Ascending aorta (tissue), 2 donors: Measurements from ENCODE around the gene RAD23B. TPM values are rescaled to one million over a fixed set of nuclear protein-coding genes. Genes with fewer than 3 reads are reported as not detected.

Source experiments
- DNase-seq, 2 donors: peaks; one replicate each; pipeline ENCODE4 v3.0.0-alpha.2; 2019; ENCODE audit warnings: low spot score in 2 of 2
- H3K27ac ChIP-seq, 2 donors: fragments of 200-600 bp; sonication (generic); one replicate each; pipeline ENCODE4 v1.5.1; 2016 to 2017; ENCODE audit warnings: mild to moderate bottlenecking in 1 of 2
- H3K27me3 ChIP-seq: fragments of 200-600 bp; sonication (generic); one replicate; pipeline ENCODE4 v1.5.1; 2017
- H3K36me3 ChIP-seq, 2 donors: fragments of 200-600 bp; sonication (generic); one replicate each; pipeline ENCODE4 v1.5.1; 2016
- H3K4me1 ChIP-seq, 2 donors: fragments of 200-600 bp; sonication (generic); one replicate each; pipeline ENCODE4 v1.5.1; 2016 to 2017; ENCODE audit warnings: mild to moderate bottlenecking in 1 of 2
- H3K4me3 ChIP-seq, 2 donors: fragments of 200-600 bp; sonication (generic); one replicate each; pipeline ENCODE4 v1.5.1; 2016 to 2017; ENCODE audit warnings: mild to moderate bottlenecking in 1 of 2
- H3K9me3 ChIP-seq, 2 donors: fragments of 200-600 bp; sonication (generic); one replicate each; pipeline ENCODE4 v1.5.1; 2016
- intact Hi-C: fragments of 100-400 bp; cut with DNase I; formaldehyde crosslinking; loops from one replicate; pipeline ENCODE4 v1.15.1; 2023
- total RNA-seq: library from RNA; depleted of rRNA; stranded (reverse); fragments of >200 nt; gene quantifications from one replicate; pipeline ENCODE4 v1.1.0, GENCODE V29; 2016
- TF ChIP-seq, protein P1 (sequence below), 3 experiments: fragments of 200-600 bp in 2 of 3; fragments of 450-650 bp in 1 of 3; sonication (generic) in 2 of 3; IDR thresholded peaks; one replicate each; pipeline ENCODE4 v1.5.1; 2016 to 2019; ENCODE audit warnings: antibody characterized with exemption in 3 of 3, mild to moderate bottlenecking in 1 of 3, moderate library complexity in 1 of 3

RAD23B gene
- total RNA-seq, 1 donor from 2014 or later, result 57.7 TPM

DNA sequence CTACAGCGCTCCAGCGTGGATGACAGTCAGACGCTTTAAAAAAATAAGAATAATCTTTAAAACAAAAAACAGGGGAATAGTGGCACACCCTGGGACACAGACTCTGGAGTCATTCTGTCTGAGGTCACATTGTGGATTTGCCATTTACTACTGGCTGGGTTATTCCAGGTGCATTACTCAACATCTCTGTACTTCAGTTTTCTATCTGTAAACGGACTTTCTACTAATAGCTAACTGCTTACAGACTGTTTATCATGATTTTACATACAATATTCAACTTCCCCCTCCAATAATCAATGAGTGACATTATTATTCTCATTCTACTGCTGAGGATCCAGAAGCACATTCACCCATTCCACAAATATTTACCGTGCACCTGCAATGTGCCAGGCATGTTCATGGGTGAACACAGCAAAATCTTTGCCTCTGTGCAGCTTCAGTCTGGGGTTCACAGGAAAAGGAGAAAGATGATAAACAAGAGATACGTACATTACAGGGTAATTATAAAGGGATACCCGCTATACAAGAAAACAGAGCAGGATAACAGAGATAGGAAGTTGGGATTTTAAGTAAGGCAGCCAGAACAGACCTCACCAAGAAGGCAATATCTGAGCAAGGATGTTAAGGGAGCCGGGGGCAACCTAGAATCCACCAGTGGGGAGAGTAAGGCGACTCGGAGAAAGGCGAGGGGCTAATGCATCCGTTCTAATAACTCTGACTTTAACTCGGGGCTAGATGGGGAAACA lies 984 bp upstream of the RAD23B start:
- no peak for DNase-seq
- Histone ChIP-seq H3K4me3 (peak overlapping the region; percentile 82 to 95), H3K36me3 (no peaks in the 10 kb centered on the region), H3K9me3 (no peaks in the 10 kb centered on the region), H3K27ac (peak overlapping the region; percentile 80 to 81), H3K4me1 (peaks cover 0 to 8% of the 10 kb centered on the region in 2 donors), H3K27me3 (no peaks in the 10 kb centered on the region)
- TF ChIP-seq, protein P1, sequence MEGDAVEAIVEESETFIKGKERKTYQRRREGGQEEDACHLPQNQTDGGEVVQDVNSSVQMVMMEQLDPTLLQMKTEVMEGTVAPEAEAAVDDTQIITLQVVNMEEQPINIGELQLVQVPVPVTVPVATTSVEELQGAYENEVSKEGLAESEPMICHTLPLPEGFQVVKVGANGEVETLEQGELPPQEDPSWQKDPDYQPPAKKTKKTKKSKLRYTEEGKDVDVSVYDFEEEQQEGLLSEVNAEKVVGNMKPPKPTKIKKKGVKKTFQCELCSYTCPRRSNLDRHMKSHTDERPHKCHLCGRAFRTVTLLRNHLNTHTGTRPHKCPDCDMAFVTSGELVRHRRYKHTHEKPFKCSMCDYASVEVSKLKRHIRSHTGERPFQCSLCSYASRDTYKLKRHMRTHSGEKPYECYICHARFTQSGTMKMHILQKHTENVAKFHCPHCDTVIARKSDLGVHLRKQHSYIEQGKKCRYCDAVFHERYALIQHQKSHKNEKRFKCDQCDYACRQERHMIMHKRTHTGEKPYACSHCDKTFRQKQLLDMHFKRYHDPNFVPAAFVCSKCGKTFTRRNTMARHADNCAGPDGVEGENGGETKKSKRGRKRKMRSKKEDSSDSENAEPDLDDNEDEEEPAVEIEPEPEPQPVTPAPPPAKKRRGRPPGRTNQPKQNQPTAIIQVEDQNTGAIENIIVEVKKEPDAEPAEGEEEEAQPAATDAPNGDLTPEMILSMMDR (IDR thresholded peaks at IDR 0.05), result no peak
- intact Hi-C loops, result loop anchor here (5.0 to 10.0 kb wide), 4 partner anchors 205 to 450 kb away; partner anchors contain the start of genes KLF4 and ZNF462

DNA sequence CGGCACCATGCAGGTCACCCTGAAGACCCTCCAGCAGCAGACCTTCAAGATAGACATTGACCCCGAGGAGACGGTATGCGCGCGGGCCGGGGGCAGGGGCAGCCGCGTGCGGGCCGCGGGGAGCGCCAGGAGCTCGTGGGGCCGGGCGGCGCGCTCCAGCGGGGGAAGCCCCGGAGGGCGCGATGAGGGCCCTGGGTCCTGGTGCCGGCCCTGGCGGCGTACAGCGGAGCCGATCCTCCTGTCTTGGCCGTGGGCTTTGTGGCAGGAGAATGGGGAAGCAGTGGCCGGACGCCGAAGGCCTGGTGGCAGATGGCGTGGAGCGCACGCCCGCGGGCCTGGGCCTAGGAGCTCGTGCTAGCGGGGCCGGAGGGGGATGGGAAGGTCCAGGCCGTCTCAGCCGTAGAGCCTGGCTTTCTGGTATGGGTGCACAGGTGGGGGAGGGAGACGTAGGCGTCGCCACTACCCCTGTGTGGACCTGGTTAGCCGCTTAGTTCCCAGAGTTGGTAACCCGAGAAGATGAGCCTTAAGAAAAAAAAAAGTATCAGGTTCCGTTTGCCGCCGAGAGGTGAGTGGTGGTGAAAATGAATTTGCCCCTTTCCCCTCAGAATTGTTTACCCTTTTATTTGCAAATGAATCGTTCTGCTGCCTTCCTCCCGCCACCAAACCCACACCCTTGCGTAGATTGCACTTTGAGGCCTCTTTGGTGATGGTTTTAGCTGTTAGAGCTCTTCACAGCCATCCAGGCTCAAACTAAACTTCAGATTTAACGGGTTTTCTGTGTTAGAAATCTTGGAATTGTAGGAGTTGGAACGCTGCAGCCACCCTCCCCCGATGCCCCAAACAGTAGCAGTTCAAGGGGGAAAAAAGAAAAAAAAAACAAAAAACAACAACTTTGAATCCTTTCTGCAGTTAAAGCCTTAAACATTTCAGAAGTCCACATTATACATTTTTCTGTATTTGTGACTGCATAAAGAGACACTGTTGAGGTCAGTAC lies 841 bp downstream of the RAD23B start:
- intact Hi-C loops, result loop anchor here (1.0 to 10.0 kb wide), 5 partner anchors 33 to 448 kb away; partner anchors contain the start of genes KLF4 and ZNF462
- Histone ChIP-seq H3K9me3 (no peaks in the 10 kb centered on the region), H3K4me3 (peak overlapping the region; percentile 82 to 95), H3K27ac (peak overlapping the region; percentile 98 to 99), H3K36me3 (no peaks in the 10 kb centered on the region), H3K4me1 (peaks cover 0 to 8% of the 10 kb centered on the region in 2 donors), H3K27me3 (no peaks in the 10 kb centered on the region)
- TF ChIP-seq, protein P1 (IDR thresholded peaks at IDR 0.05), result peak in 1 of 3 experiments; percentile 1
- DNase-seq, result peak; percentile 16 to 80

- peaks cover 0 to 8% of the 10 kb centered on the region in 2 donors for H3K4me1 ChIP-seq
- intact Hi-C loops, result loop anchor here (5.0 to 10.0 kb wide), 4 partner anchors 203 to 448 kb away; partner anchors contain the start of genes KLF4 and ZNF462
Observed at GRCh38 chr9:107284636-107285035, 1.6 kb downstream of the RAD23B start.

DNA sequence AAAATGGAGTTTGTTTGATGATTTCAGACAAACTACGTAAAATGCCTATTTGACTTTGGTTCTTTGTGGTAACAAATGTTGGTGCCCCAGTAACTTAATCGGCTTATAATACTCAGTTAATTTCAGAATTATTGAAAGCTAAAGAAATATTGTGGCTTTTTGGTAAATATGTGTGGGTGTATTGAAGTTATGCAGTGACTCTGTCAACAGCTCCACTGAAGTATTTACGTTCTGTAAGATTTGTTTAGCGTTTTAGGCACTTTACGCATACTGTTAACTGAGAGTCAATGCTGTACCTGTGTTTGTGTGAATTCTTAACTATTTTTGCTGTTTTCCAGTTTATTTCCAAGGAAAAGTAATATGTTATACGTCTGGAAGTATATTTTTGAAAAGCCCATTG lies 2.2 kb downstream of the RAD23B start:
- Histone ChIP-seq H3K9me3 (no peaks in the 10 kb centered on the region), H3K27me3 (no peaks in the 10 kb centered on the region), H3K36me3 (no peaks in the 10 kb centered on the region), H3K4me1 (peaks cover 2 to 8% of the 10 kb centered on the region in 2 donors), H3K4me3 (peak overlapping the region; percentile 82 to 95), H3K27ac (no peak overlapping the region)
- no peak for DNase-seq
- TF ChIP-seq, protein P1 (IDR thresholded peaks at IDR 0.05), result no peak
- intact Hi-C loops, result loop anchor here (10.0 kb wide), 1 partner anchor 350 kb away; no protein-coding TSS in a partner anchor

More at GRCh38 chr9:107284636-107285035, 1.6 kb downstream of the RAD23B start:
- no peaks in the 10 kb centered on the region for H3K9me3 ChIP-seq
- H3K36me3 ChIP-seq, result no peaks in the 10 kb centered on the region
- no peaks in the 10 kb centered on the region for H3K27me3 ChIP-seq
- DNase-seq, result no peak
- peak overlapping the region in 1 of 2 donors; percentile 99 for H3K27ac ChIP-seq
- TF ChIP-seq, protein P1 (IDR thresholded peaks at IDR 0.05), result no peak
- H3K4me3 ChIP-seq, result peak overlapping the region; percentile 82 to 95

DNA sequence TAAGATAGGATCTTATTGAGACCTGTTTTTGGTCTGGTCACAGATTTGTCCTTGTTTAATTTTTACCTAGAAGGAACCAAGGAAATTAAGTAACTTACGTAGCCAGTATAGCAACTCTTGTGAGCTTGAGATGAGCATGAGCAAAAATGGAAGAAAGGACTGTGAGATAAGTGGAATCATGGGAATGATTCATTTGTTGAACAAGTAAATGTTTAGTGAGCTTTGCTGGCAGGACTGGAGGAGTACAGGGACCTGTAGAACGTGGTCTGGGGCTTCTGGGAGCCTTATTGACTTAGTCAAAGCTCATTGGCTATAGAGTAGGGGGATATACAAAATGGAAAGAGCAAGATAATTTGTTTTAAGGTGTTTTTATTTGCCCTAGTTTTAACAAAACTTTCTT lies 3.0 kb downstream of the RAD23B start:
- H3K9me3 ChIP-seq, result no peaks in the 10 kb centered on the region
- H3K27me3 ChIP-seq, result no peaks in the 10 kb centered on the region
- no peaks in the 10 kb centered on the region for H3K36me3 ChIP-seq
- H3K4me1 ChIP-seq, result peaks cover 6 to 8% of the 10 kb centered on the region in 2 donors
- H3K4me3 ChIP-seq, result peak overlapping the region in 1 of 2 donors; percentile 95
- intact Hi-C loops, result loop anchor here (10.0 kb wide), 1 partner anchor 349 kb away; no protein-coding TSS in a partner anchor
- no peak for DNase-seq
- H3K27ac ChIP-seq, result no peak overlapping the region
- TF ChIP-seq, protein P1 (IDR thresholded peaks at IDR 0.05), result no peak
